CD4-positive, alpha-beta T cell treated with Interleukin-2 at 100 ng/mL for 4 hours (primary cell): Measurements from ENCODE around the gene ITGB1BP1.
"Not testable (repeated sequence)": the region's sequence is repeated elsewhere in the genome, so short reads cannot be mapped to it uniquely, and the experiment has no call there.

Experiments used
- DNase-seq: peaks from one replicate; pipeline ENCODE4 v3.0.0-alpha.2; 2020; ENCODE audit warnings: low spot score

The ITGB1BP1 gene

DNA sequence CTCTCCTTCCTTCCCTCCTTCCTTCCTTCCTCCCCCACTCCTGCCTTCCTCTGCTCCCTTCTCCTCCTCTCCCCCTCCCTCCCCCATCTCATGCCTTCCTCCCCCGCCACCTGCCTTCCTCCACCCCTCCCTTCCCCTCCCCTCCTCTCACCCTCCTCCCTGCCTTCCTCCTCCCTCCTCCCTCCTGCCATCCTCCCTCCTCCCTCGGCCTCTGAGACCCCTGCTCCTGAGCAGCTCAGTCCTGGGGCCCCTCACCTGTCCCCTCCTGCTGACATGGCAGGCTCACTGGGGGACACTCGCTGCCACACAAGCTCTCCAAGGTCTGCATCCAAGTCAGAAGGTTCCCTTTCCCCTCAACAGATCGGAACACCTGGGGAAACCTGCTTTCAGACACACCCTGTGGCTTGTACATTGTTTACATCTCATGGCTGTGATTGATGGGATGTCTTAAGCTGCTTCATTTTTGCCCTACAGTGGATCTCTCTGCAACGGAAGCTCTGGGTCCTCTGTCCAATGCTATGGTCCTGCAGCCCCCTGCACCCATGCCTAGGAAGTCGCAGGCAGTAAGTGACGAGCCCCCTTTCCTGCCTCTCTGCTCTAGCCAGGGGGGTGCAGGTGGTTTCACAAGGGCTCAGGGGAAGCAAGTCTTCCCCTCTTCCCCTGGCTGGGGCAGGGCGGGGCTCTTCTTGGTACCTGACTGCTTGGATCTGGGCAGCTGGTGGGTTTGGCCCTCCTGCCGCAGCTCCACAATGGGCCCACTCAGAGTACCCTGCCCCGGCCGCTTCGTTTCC lies 22.9 kb downstream of the ITGB1BP1 start:
- DNase-seq, result no peak

DNA sequence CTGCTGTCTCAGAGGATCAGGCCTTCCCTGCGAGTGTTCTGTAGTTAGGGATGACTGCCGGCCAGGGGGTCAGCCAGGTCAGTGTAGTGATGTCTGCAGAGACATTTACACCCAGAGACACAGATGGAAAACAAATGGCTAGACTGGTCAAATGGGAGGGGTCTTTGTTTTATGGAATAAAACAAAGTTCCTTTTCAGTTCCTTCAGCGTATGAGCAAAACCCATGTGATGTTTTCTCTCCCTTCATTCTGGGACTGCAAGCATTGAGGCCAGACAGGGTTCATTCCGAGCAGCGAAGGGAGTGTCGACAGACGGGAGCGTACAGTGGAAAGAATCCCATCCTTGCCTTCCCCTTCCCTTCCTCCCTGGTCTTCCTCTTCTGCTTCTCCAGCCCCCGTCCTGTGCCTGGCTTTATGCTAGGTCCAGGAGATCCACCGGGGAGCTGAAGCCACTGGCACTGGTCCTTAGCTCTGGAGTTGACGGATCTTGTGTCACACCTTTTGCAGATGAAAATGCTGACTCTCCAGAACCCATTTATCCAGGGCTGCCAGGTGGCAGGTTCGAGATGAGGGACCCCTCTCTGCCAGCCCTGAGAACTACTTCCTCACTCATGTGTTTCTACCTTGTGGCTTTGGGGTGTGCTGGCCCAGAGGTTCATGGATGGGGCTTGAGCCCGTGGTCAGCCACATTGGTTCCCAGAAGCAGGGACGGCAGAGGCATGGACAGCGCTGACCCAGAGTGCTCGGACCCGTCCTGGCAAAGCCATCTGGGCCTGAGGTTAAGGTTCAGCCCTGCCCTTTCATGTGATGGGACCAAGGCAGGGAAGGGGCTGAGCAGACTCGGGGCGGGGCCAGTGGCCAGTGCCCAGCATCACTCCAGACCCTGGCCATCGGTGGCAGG lies 24.2 kb downstream of the ITGB1BP1 start:
- no peak for DNase-seq

DNA sequence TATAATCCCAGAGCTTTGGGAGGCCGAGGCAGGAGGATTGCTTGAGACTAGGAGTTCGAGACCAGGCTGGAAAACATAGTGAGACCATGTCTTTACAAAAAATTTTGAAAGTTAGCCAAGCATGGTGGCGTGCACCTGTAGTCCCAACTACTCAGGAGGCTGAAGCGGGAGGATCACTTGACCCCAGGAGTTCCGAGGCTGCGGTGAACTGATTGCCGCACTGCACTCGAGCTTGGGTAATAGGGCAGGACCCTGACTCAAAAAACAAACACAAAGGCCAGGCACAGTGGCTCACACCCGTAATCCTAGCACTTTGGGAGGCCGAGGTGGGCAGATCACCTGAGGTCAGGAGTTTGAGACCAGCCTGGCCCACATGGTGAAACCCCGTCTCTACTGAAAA lies 25.1 kb downstream of the ITGB1BP1 start:
- not testable (repeated sequence) for DNase-seq

DNA sequence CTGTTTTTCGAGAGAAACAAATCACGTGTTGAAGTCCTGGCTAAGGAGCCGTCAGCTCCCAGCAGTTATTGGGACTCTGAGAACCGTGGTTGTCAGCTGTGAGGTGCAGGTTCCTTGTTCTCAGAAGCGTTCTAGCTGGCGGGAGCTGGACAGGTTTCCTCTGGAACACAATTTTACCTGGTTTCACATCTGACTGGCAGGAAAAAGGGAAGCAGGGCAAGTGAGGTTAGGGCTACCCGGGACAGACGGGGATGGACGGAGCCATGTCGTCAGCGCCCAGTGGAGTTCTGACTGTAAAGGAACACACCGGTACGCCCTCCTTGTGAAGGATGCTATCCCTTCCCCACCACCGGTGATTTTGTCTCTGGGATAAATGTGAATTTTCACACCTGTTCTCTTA lies 26.1 kb downstream of the ITGB1BP1 start:
- DNase-seq, result no peak

DNA sequence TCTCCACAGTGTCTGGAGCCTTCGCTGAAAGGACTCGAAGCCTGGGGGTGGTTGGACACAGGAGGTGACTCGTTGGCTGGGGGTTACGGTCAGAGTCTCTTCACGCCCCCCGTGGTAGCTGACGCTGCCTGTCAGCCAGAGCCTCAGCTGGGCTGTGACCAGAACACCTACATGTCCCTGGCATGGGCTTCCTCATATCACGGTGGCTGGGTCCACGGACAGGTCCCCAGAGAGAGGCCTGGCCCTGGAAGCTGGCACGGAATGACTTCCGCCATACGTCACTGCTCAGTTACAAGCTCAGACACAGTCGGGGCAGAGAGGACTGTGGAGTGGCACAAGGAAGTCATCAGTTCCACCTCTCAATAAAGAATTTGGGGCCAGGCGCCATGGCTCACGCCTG lies 28.5 kb downstream of the ITGB1BP1 start:
- DNase-seq, result no peak

DNA sequence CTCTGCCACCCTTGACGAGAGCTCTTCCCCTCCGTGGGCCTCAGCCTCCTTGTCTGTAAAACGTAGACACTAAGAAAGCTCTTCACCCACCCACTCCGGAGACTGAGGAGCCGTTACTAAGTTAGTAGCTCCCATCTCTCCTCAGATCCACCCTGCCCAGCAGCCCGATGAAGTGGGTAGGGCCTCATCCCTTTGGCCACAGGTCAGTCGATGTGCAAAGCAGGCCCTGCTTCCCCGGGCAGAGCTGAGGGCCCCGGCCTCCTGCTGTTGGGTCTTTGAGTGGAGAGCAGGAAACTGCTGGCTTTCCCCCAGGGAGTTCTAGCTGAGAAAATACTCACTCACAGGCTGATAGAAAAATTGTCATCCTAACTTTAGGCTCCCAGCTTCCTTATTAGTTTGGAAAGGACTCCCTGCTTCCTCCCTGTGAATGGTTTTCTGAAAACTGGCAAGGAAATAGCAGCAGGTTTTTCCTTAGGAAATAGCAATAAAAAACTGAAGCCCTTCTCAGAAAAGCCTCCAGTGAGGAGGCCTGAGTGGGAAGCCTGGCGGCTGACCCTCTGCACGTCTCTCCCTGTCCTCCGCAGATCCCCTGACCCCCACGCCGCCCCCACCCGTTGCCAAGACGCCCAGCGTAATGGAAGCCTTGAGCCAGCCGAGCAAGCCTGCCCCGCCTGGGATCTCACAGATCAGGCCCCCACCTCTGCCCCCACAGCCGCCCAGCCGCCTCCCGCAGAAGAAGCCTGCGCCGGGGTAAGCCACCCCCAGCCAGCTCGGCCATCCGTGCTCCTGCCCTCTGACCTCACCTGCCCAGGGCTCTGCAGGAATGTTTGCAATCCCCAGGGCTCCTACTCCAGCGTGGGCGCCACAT lies 30.2 kb downstream of the ITGB1BP1 start:
- no peak for DNase-seq

DNA sequence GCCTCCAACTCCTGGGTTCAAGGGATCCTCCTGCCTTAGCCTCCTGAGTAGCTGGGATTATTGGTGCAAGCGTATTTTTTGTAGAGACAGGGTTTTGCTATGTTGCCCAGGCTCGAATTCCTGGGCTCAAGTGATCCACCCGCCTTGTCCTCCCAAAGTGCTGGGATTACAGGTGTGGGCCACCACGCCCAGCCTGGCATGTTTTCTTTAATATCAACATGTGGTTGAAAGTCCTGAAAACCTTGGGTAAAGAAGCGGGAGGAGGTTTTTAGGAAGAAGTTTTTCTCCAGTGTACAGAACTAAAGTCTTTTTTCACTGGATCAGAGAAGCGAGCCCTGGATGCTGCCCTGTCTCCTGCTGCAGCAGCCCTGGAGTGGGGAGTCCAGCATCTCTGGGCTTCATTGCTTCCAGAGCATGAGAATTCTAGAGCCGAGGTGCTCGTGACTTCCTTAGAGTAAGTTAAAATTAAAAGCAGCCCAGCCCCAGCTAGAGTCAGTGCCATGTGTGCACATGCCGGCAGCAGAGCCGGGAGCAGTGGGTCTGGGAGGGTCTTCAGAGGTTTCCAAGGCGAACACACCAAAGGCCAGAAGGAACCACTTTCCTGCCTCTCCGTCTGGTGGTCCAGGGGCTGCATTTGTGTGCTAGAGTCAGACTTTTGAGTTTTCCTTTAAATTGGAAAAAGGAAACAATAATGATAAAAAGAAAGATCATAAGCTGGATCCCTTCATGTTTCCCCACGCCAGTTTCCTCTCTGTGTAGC lies 31.2 kb downstream of the ITGB1BP1 start:
- DNase-seq, result no peak

DNA sequence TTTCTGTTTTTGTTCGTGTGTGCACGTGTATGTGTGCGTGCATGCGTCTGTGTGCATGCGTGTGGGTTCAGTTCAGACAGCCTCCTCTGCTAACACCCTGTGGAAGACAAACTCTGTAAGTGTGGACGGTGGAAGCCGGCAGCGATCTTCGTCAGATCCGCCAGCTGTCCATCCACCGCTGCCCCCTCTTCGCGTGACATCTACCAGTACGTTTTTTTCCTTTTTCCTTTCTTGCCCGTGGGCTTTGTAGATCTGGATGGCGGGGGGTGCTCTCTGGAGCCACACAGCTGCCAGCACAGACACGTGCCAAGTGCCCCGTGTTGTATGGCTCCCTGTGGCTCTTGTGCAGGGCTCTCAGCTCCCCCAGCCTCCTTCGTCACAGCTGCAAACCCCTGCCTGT lies 32.3 kb downstream of the ITGB1BP1 start:
- DNase-seq, result no peak

DNA sequence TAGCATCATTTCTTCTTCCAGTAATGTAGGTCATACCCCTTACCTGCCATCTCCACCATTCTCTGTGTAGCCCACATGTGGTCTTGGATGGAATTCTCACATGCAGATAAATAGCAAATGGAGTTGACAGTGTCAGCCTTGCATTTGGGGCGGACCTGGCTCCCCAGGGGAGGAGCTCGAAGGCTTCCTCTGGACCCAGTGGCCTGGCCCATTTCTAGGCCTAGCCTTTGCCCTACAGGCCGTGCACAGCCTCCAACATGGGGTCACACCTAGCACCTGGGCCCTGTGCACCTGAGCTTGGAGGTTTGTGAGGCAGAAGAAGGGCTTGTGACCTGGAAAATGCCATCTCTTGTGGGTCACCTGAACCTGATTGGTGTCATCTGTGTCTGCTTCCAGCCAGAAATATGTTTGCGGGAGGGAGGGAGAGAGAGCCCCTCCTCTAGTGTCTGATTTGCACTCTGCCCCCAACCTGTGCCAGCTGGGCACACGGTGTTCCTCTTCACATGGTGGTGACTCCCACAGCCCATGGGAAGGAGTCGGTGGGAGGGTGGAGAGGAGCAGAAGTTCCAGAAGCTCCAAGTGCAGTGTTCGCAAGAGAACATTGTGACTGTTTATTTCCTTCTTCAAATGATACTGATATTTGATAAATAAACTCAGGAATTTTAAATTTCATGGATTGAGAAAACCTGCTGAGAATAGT lies 33.0 kb downstream of the ITGB1BP1 start:
- DNase-seq, result no peak

DNA sequence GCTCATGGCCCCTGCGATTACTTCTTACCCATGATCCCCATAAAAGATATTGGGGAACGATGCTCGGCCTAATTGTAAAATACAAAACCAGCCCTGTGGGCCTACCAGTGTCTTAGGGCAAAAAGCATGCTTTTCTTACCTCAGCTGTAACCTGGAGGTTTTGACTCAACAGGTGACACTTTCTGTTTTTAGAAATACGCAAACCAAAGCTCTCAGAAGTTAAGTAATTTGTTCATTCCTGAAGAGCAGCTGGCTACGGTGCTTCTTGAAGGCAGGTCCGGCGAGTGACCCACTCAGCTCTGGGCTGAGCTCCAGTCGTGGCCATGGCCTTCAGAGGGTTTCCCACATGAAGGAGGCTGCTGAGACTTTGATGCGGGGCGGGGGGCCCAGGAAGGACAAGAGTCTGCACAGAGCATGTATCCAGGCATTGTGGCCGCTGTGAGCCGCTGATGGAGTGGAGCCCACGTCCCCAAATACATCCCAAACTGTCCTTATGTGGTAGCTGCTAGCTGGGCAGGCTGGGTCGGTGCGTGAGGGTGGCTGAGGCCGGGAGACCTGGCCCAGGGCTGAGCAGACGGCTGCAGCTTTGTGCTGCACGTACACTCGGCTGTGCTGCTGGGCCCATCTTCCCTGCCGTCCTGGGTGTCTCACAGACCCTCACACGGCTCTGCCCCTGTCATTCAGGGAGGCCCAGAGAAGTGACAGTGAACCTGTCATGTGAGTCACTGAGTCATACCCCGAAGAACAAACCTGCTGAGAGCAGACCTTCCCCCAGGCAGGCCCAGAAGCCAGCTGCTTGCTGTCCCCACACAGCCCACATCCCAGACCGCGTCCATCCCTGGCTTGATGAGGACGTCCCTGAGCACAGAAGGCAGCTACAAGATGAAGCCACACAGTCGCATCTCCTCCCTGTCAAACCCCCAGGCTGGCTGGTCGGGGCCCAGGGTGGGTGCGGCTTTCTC lies 34.1 kb downstream of the ITGB1BP1 start:
- DNase-seq, result no peak

DNA sequence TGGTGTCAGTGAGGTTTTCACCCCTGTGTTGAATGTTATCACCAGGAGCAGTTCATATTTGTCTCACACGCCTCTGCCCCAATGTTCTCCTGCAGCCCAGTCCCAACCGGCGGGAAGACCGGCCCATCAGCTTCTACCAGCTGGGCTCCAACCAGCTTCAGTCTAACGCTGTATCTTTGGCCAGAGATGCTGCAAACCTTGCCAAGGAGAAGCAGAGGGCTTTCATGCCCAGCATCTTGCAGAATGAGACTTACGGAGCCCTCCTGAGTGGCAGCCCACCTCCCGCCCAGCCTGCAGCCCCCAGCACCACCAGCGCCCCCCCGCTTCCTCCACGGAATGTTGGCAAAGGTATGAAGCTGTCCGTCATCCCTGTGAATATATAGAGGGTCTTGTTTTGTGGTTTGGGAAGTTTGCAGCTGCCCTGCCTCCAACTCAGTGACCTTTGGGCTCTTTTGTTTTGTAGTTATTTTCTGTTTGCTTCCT lies 35.1 kb downstream of the ITGB1BP1 start:
- DNase-seq, result no peak

DNA sequence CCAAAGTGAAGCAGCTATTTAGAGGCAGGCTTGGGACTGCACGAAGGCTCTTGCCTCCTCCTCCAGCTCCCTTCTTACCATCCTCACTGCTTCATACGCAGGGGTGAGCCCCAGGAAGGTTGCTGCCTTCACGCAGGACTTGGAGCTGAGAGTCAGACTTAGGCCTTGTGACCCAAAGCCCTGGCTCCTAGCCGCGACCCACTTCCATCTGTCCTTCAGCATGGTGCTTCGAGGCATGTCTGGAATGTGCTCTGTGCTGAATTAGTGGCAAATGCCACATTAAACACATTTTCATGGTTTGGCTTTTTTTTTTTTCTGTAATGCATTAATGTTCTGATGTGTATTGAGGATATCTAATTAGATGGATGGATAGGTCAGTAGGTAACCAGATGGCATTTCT lies 37.5 kb downstream of the ITGB1BP1 start:
- DNase-seq, result no peak

DNA sequence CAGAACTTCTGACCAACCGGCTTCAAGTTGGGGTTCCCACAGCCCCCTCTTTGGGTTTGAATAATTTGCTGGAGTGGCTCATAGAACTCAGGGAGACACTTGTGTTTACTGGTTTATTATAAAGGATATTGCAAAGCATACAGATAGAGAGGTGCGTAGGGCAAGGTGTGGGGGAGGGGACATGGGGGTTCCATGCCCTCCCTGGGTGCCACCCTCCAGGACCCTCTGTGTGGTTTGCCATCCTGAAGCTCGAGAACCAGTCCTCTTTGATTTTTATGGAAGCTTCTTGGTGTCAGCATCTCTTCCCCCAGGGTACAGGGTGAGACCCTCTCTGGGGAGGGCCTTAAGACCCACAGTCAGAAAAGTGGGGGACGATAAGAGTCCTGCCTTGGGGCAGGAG lies 38.8 kb downstream of the ITGB1BP1 start:
- DNase-seq, result no peak

DNA sequence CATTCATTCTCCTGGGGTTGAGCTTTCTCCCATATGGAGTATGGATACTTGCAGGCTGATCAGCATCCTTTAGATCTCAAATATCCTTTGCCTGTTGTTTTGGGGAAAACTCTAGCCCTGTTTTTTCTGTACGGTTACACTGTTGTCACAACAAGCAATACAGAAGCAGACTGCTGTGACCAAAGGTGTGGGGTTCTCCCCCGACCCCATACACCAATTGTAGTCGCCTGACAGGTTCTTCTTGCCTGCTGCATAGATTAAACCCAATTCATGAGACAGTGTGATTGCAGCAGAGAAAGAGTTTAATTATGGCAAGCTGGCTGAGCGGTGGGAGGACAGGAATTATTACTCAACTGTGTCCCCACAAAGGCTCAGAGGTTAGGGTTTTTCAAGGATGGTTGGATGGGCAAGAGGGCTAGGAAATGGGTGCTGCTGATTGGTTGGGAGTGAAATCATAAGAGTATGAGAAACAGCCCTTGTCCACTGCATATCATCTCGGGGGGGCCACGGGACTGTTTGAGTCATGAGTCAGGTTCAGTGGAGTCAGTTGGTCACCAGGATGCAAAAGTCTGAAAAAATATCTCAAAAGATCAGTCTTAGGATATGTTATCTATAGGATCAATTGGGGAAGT lies 40.6 kb downstream of the ITGB1BP1 start:
- DNase-seq, result no peak

DNA sequence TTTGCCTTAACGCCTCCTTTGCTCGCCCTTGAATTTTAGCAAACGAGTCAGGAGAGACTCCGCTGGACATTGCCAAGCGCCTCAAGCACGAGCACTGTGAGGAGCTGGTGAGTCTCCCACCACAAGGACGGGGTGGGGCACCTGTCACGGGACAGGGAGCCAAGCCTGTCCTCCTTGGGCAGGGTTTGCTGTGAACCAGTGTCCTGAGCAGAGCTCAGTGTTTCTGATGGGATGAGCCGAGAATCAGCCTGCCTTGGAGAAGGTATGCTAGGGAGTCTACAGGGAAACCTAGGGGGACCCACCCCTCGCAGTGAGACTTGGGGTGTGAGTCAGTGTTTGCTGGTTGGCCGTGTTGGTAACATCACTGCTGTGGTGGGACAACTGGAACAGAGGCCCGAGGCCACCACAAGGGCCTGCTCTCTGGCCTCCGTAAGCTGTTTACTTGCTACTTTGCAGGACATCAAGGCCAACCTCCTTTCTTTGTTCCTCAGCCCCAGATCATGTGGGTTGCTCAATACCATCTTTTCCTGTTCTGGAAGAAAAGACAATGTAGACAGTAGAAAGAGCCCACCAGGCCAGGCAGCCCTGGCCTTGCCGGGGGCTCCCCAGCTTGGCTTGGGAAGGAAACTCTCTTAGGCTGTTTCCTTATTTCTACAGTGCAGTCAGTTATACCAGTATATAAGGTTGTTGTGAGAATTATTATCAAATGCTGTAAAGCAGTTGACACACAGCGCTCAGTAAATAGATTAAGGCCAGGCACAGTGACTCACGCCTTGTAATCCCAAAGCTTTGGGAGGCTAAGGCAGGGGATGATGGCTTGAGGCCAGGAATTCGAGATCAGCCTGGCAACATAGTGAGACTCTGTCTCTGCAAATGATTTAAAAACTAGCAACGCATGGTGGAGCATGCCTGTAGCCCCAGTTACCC lies 42.4 kb downstream of the ITGB1BP1 start:
- DNase-seq, result no peak

DNA sequence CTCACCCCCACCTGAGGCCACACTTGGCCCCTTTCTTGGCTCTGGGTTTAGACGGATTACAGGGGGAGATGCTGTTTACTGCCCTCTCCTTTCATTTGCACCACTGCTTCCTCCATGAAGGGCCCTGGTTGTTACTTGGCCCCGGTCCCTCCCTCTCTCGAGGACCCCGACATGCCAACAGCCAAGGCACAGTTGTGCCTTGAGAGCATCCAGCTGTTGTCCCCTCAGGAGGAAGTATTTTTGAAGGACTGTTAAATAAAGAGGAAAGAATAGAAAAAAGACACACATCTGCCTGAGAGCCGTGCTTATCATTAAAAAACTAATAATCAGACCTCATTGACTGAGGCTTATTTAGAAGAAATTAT lies 44.0 kb downstream of the ITGB1BP1 start:
- no peak for DNase-seq

DNA sequence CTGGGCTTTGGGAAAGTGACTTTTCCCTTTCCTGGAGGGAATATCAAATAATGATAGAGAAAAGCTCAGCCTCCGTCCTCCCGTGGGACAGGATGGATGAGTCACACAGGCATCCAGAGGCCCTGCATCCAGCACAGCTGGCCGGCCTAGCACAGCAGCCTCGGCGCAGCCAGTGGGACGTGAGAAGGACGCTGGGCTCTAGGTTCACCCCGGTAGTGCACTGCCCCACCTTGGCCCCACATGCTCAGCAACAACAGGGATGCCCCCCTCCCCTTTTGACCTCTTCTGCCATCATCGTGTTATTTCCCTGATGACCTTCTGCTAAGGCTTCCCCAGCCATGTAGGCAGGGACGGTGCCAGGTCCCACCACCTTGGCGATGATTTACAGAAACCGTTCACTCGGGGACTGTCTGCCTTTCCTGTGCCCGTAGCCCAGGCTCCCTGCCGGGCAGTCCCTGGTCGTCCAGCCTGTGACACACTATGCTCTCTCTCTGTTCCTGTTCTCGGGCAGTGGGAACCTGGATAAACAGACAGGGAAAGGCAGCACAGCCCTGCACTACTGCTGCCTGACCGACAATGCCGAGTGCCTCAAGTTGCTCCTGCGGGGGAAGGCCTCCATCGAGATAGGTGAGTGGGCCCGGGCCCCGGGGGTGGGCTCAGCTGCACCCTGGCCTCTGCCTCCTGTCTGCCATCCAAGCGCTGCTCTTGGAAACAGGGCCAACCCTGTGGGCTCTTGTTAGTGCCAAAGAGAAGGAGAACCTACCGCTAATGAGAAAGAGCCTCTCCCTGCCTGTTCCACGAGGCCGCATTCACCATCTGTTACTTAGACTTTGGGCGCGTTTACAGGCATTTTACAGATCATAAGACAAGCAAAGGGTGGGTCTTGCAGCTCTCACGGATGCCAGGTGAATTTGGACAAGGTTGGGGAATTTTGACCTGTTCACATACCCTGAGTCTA lies 44.6 kb downstream of the ITGB1BP1 start:
- DNase-seq, result no peak
